IMR-90 (cell line): ENCODE measurements around the gene MTMR3. TPM values are rescaled to one million over a fixed set of nuclear protein-coding genes. Genes with fewer than 3 reads are reported as not detected.

Source experiments
- ATAC-seq: fragments of 200-7000 bp; cut with Tn5 transposase; 2 replicates; pipeline ENCODE4 v1.9.1; 2020; ENCODE audit warnings: low read depth, mild to moderate bottlenecking, moderate library complexity
- BruUV-seq: library from RNA; stranded (reverse); fragments of 400-500 nt; replicated peaks from 2 replicates; lab custom pipeline; 2021; lab: Mats Ljungman, UMichigan
- CTCF ChIA-PET: fragments of 300-600 bp; formaldehyde crosslinking; extraction: SDS; loops from one replicate; lab custom pipeline; 2021; ENCODE audit warnings: antibody characterized with exemption; lab: Yijun Ruan, JAX
- POLR2A ChIA-PET: fragments of 300-600 bp; sonication (Branson Sonifier 250); formaldehyde crosslinking; loops from one replicate; lab custom pipeline; 2022; ENCODE audit warnings: antibody characterized with exemption; ENCODE audit not compliant: unreplicated experiment; lab: Charles Lee
- DNase-seq: peaks from one replicate; pipeline ENCODE4 v3.0.0; 2013
- H2AFZ ChIP-seq: replicated peaks from 2 replicates; pipeline ENCODE3; 2013; ENCODE audit warnings: low read length, mild to moderate bottlenecking; ENCODE audit not compliant: poor library complexity
- H2AK5ac ChIP-seq: 2 replicates; pipeline ENCODE4 v1.6.1; 2013; ENCODE audit warnings: low read depth, low read length, inconsistent platforms
- H2AK9ac ChIP-seq: replicated peaks from 2 replicates; pipeline ENCODE3; 2013; ENCODE audit warnings: mild to moderate bottlenecking, low read depth, low read length, moderate library complexity; ENCODE audit not compliant: poor library complexity
- H2BK120ac ChIP-seq: 2 replicates; pipeline ENCODE4 v1.6.1; 2013; ENCODE audit warnings: low read depth, low read length, inconsistent platforms
- H2BK15ac ChIP-seq: 3 replicates; pipeline ENCODE4 v1.6.1; 2013; ENCODE audit warnings: low read depth, low read length, inconsistent platforms
- H2BK20ac ChIP-seq: 2 replicates; pipeline ENCODE4 v1.6.1; 2013; ENCODE audit warnings: low read depth, mild to moderate bottlenecking, inconsistent platforms, low read length, moderate library complexity
- H2BK5ac ChIP-seq: 2 replicates; pipeline ENCODE4 v1.6.1; 2013; ENCODE audit warnings: mild to moderate bottlenecking, low read depth, low read length, inconsistent platforms; ENCODE audit not compliant: poor library complexity, severe bottlenecking
- H3K14ac ChIP-seq: replicated peaks from 2 replicates; pipeline ENCODE4 v1.6.1; 2013; ENCODE audit warnings: low read depth, low read length, inconsistent platforms
- H3K18ac ChIP-seq: 2 replicates; pipeline ENCODE4 v1.6.1; 2013; ENCODE audit warnings: low read depth, low read length, control low read depth
- H3K23ac ChIP-seq: 2 replicates; pipeline ENCODE4 v1.6.1; 2013; ENCODE audit warnings: low read depth, low read length, inconsistent platforms
- H3K27ac ChIP-seq: 2 replicates; pipeline ENCODE4 v1.5.1; 2013; ENCODE audit warnings: mild to moderate bottlenecking, control low read depth, low read length; ENCODE audit not compliant: insufficient read depth
- H3K27me3 ChIP-seq: 2 replicates; pipeline ENCODE4 v1.6.1; 2013; ENCODE audit warnings: low read length; ENCODE audit not compliant: control insufficient read depth, insufficient read depth
- H3K36me3 ChIP-seq: 2 replicates; pipeline ENCODE4 v1.6.1; 2013; ENCODE audit warnings: low read length, mixed read lengths; ENCODE audit not compliant: control insufficient read depth, insufficient read depth
- H3K4ac ChIP-seq: 2 replicates; pipeline ENCODE4 v1.6.1; 2013; ENCODE audit warnings: low read depth, low read length, inconsistent platforms
- H3K4me1 ChIP-seq: 2 replicates; pipeline ENCODE4 v1.6.1; 2013; ENCODE audit warnings: low read length, mixed read lengths; ENCODE audit not compliant: control insufficient read depth, insufficient read depth
- H3K4me2 ChIP-seq: 2 replicates; pipeline ENCODE4 v1.6.1; 2013; ENCODE audit warnings: low read depth, mild to moderate bottlenecking, control low read depth, low read length, moderate library complexity
- H3K4me3 ChIP-seq: 2 replicates; pipeline ENCODE4 v1.5.1; 2013; ENCODE audit warnings: low read depth, mild to moderate bottlenecking, control low read depth, low read length, moderate library complexity; ENCODE audit not compliant: insufficient read depth
- H3K56ac ChIP-seq: 2 replicates; pipeline ENCODE4 v1.6.1; 2013; ENCODE audit warnings: low read length, inconsistent platforms; ENCODE audit not compliant: insufficient read depth; ENCODE audit errors: extremely low read depth
- H3K79me1 ChIP-seq, 2 experiments: 2 replicates each; pipeline ENCODE4 v1.6.1; 2013; ENCODE audit warnings: low read length in 2 of 2, inconsistent platforms in 1 of 2, low read depth in 1 of 2
- H3K9ac ChIP-seq: 2 replicates; pipeline ENCODE4 v1.6.1; 2013; ENCODE audit warnings: low read depth, low read length, control low read depth
- H3K9me1 ChIP-seq: 2 replicates; pipeline ENCODE4 v1.6.1; 2013; ENCODE audit warnings: low read length, inconsistent platforms; ENCODE audit not compliant: insufficient read depth
- H3K9me3 ChIP-seq: 2 replicates; pipeline ENCODE4 v1.6.1; 2013; ENCODE audit warnings: low read length; ENCODE audit not compliant: control insufficient read depth, insufficient read depth
- H4K20me1 ChIP-seq: 2 replicates; pipeline ENCODE4 v1.6.1; 2013; ENCODE audit warnings: low read length, inconsistent platforms; ENCODE audit not compliant: insufficient read depth
- H4K5ac ChIP-seq: 2 replicates; pipeline ENCODE4 v1.6.1; 2013; ENCODE audit warnings: mild to moderate bottlenecking, low read depth, low read length, control low read depth
- H4K8ac ChIP-seq, 2 experiments: 2 replicates each; pipeline ENCODE4 v1.6.1; 2013; ENCODE audit warnings: low read depth in 2 of 2, low read length in 2 of 2, control low read depth in 1 of 2, inconsistent platforms in 1 of 2
- H4K91ac ChIP-seq: 2 replicates; pipeline ENCODE4 v1.6.1; 2013; ENCODE audit warnings: low read depth, low read length, inconsistent platforms; ENCODE audit not compliant: insufficient read depth
- BHLHE40 ChIP-seq: fragments of 150-350 bp; IDR thresholded peaks from 2 replicates; pipeline ENCODE4 v1.6.1; 2016; ENCODE audit warnings: mild to moderate bottlenecking, low read depth, low read length
- CEBPB ChIP-seq: IDR thresholded peaks from 2 replicates; pipeline ENCODE4 v1.6.1; 2012; ENCODE audit warnings: low read depth, low read length, improper control_type of control experiment
- CHD1 ChIP-seq: IDR thresholded peaks from 2 replicates; pipeline ENCODE4 v1.6.1; 2012; ENCODE audit warnings: low read depth, low read length, improper control_type of control experiment
- CTCF ChIP-seq: conservative IDR thresholded peaks from 2 replicates; pipeline ENCODE4 v1.5.1; 2012; ENCODE audit warnings: mild to moderate bottlenecking, low read depth, low read length, improper control_type of control experiment
- ELK1 ChIP-seq: fragments of 150-350 bp; IDR thresholded peaks from 2 replicates; pipeline ENCODE4 v1.6.1; 2016; ENCODE audit warnings: low read depth, mild to moderate bottlenecking, low read length, moderate library complexity, borderline replicate concordance
- FOS ChIP-seq: fragments of 150-350 bp; IDR thresholded peaks from 2 replicates; pipeline ENCODE4 v1.6.1; 2016; ENCODE audit warnings: low read depth, low read length
- MAFK ChIP-seq: IDR thresholded peaks from 2 replicates; pipeline ENCODE4 v1.6.1; 2012; ENCODE audit warnings: low read depth, low read length, improper control_type of control experiment
- MAZ ChIP-seq: IDR thresholded peaks from 2 replicates; pipeline ENCODE4 v1.6.1; 2012; ENCODE audit warnings: low read depth, mild to moderate bottlenecking, low read length, improper control_type of control experiment, moderate library complexity, borderline replicate concordance
- MXI1 ChIP-seq: IDR thresholded peaks from 2 replicates; pipeline ENCODE4 v1.6.1; 2012; ENCODE audit warnings: low read depth, mild to moderate bottlenecking, low read length, moderate library complexity, borderline replicate concordance
- NFE2L2 ChIP-seq: fragments of 150-350 bp; IDR thresholded peaks from 2 replicates; pipeline ENCODE4 v1.6.1; 2016; ENCODE audit warnings: low read depth, mild to moderate bottlenecking, low read length
- POLR2A ChIP-seq: IDR thresholded peaks from 2 replicates; pipeline ENCODE4 v1.6.1; 2012; ENCODE audit warnings: mild to moderate bottlenecking, low read depth, low read length
- RCOR1 ChIP-seq: IDR thresholded peaks from 2 replicates; pipeline ENCODE4 v1.6.1; 2012; ENCODE audit warnings: mild to moderate bottlenecking, low read length, improper control_type of control experiment; ENCODE audit not compliant: insufficient replicate concordance
- SMC3 ChIP-seq: fragments of 150-350 bp; IDR thresholded peaks from 2 replicates; pipeline ENCODE4 v1.6.1; 2016; ENCODE audit warnings: low read depth, mild to moderate bottlenecking, antibody characterized with exemption, low read length, moderate library complexity
- WGBS, 2 experiments: methylation state at CpG; one replicate each; pipeline versions ENCODE4 v1.1.5 to v1.1.7; 2013; ENCODE audit warnings: missing lambda C conversion rate in 2 of 2; ENCODE audit not compliant: insufficient read length in 1 of 2; ENCODE audit errors: extremely low coverage in 2 of 2; 5-methylcytosine and 5-hydroxymethylcytosine counted together
- dilution Hi-C: fragments of 300-500 bp; cut with HindIII; formaldehyde crosslinking; loops from one replicate; pipeline ENCODE4 v1.14.3; 2018; ENCODE audit warnings: low sequenced_read_pairs; ENCODE audit not compliant: unreplicated experiment
- in situ Hi-C: fragments of 300-500 bp; cut with MboI; formaldehyde crosslinking; loops from 3 replicates; pipeline ENCODE4 v1.14.3; 2019; ENCODE audit warnings: low sequenced_read_pairs, inconsistent platforms, mixed read lengths
- intact Hi-C: fragments of 100-400 bp; cut with micrococcal nuclease; formaldehyde crosslinking; loops from 2 replicates; pipeline ENCODE4 v1.10.0; 2022
- polyA plus RNA-seq, 3 experiments: library from polyadenylated mRNA; depleted of rRNA; stranded (reverse); fragments of >200 nt; gene quantifications; 2 replicates each; pipeline ENCODE4 v1.2.3, GENCODE V29; 2012; ENCODE audit warnings: low replicate concordance in 1 of 3
- total RNA-seq: library from RNA; depleted of rRNA; stranded (reverse); fragments of >200 nt; gene quantifications from 2 replicates; pipeline ENCODE4 v1.2.3, GENCODE V29; 2012

MTMR3 gene
- total and polyA plus RNA-seq, 2 of the 4 experiments (the other 2 are of a cell fraction), result 21.3 to 29.4 TPM

GRCh38 chr22:29846290-29846689, 36.7 kb upstream of the MTMR3 start:
- H2AK9ac ChIP-seq, result no peak overlapping the region
- TF ChIP-seq MAZ, result no peak
- no peak for TF ChIP-seq POLR2A
- TF ChIP-seq SMC3, result no peak
- TF ChIP-seq FOS, result no peak
- no peak for TF ChIP-seq MAFK
- no peak for TF ChIP-seq CEBPB
- TF ChIP-seq RCOR1, result no peak
- no peak for TF ChIP-seq BHLHE40
- TF ChIP-seq ELK1, result no peak
- TF ChIP-seq MXI1, result no peak
- TF ChIP-seq CHD1, result no peak
- TF ChIP-seq NFE2L2, result no peak
- TF ChIP-seq CTCF, result no peak
- 100% methylated on average over 1 of the region's 2 CpGs; no CpG with 5 or more reads in 1 of the 2 experiments for WGBS, 2 experiments
- H3K4me2 ChIP-seq, result no peak overlapping the region
- peaks cover 6% of the 10 kb centered on the region for H3K27me3 ChIP-seq
- H3K14ac ChIP-seq, result no peak overlapping the region
- H3K9ac ChIP-seq, result no peak overlapping the region
- H3K9me1 ChIP-seq, result peaks cover 5% of the 10 kb centered on the region; the same call in 1 of the 2 replicates
- H2BK120ac ChIP-seq, result no peak overlapping the region
- ChIA-PET CTCF (no interaction called here), POLR2A (no interaction called here)
- no peak overlapping the region for H3K56ac ChIP-seq
- no peak overlapping the region for H2BK15ac ChIP-seq
- DNase-seq (no peak), ATAC-seq (no peak)
- H4K20me1 ChIP-seq, result peaks cover 2% of the 10 kb centered on the region; the same call in 1 of the 2 replicates
- H3K18ac ChIP-seq, result no peak overlapping the region
- intact Hi-C loops (no loop called here), dilution Hi-C loops (no loop called here), in situ Hi-C loops (no loop called here)
- no peak overlapping the region for H2BK5ac ChIP-seq
- H3K4ac ChIP-seq, result no peak overlapping the region
- no peak overlapping the region for H4K8ac ChIP-seq
- no peak overlapping the region for H4K91ac ChIP-seq
- no peak overlapping the region for H2AK5ac ChIP-seq
- H3K4me3 ChIP-seq, result no peak overlapping the region
- no peaks in the 10 kb centered on the region for H3K79me1 ChIP-seq
- H2BK20ac ChIP-seq, result no peak overlapping the region
- 0 out of 2 replicates have a peak, but pooled peaks cover 2% of the 10 kb centered on the region for H3K4me1 ChIP-seq
- no peaks in the 10 kb centered on the region for H3K36me3 ChIP-seq
- no peak overlapping the region for H3K27ac ChIP-seq
- peaks cover 3% of the 10 kb centered on the region for H3K9me3 ChIP-seq
- H2AFZ ChIP-seq, result no peak overlapping the region
- no peak overlapping the region for H4K5ac ChIP-seq
- no TSS peak for BruUV-seq
- no peak overlapping the region for H3K23ac ChIP-seq
